Measurements from ENCODE around the gene ABLIM2. TPM values are rescaled to one million over a fixed set of nuclear protein-coding genes. Genes with fewer than 3 reads are reported as not detected.

Gene ABLIM2
- total RNA-seq, 1 experiment from 2014 or later = 6.1 TPM

- no TSS peak for BruUV-seq (replicated peaks)
- DNase-seq (ENCODE audit: low read depth, low spot score) (no peak), ATAC-seq (no peak)
- Histone ChIP-seq H3K9me2 (ENCODE audit: insufficient read depth) (no peaks in the 10 kb centered on the region), H3K4me2 (ENCODE audit: low read length) (no peak overlapping the region), H2AFZ (ENCODE audit: low read depth, low read length, poor library complexity, severe bottlenecking) (no peak overlapping the region), H4K20me1 (ENCODE audit: insufficient read depth) (no peaks in the 10 kb centered on the region), H3K27ac (ENCODE audit: low read depth, low read length) (no peak overlapping the region), H3K4me1 (ENCODE audit: control insufficient read depth in 1 of 2, insufficient read depth in 2 of 2, low read length in 2 of 2) (peaks cover 6 to 19% of the 10 kb centered on the region in 2 experiments; a peak in 3 of 4 replicates), H3K4me3 (replicated peaks in 1 of 2; ENCODE audit: low read depth in 1 of 2, low read length in 2 of 2) (no peak overlapping the region), H3K9ac (ENCODE audit: low read length) (no peak overlapping the region), H3K79me2 (ENCODE audit: insufficient read depth, low read length) (no peaks in the 10 kb centered on the region), H3K27me3 (ENCODE audit: insufficient read depth, low read length) (no peaks in the 10 kb centered on the region), H3K36me3 (ENCODE audit: control insufficient read depth in 1 of 2, insufficient read depth in 2 of 2, low read length in 2 of 2) (no peaks in the 10 kb centered on the region), H3K9me3 (ENCODE audit: control insufficient read depth in 1 of 2, insufficient read depth in 1 of 2, low read depth in 1 of 2, low read length in 2 of 2) (no peaks in the 10 kb centered on the region)
- POLR2A ChIA-PET = no interaction called here
- CTCF ChIA-PET = no interaction called here
- TF ChIP-seq CBX3 (IDR thresholded peaks at IDR 0.05; ENCODE audit: low read depth) (no peak), ELF1 (IDR thresholded peaks at IDR 0.05; ENCODE audit: borderline replicate concordance, low read depth) (no peak), CEBPB (IDR thresholded peaks at IDR 0.05; ENCODE audit: low read depth) (no peak)
- RAD21 ChIA-PET (ENCODE audit: low non-redundant PET in 1 of 2, low total read pairs in 2 of 2, uncharacterized antibody in 2 of 2, unreplicated experiment in 2 of 2) = no interaction called here
- intact Hi-C loops (cut with micrococcal nuclease) = no loop called here
Measured at GRCh38 chr4:8153441-8153840, 5.2 kb downstream of the ABLIM2 start.

GRCh38 chr4:8152865-8153257 is 5.8 kb downstream of the ABLIM2 start:
- Histone ChIP-seq H4K20me1 (ENCODE audit: insufficient read depth) (no peaks in the 10 kb centered on the region), H3K27ac (ENCODE audit: low read depth, low read length) (no peak overlapping the region), H3K79me2 (ENCODE audit: insufficient read depth, low read length) (no peaks in the 10 kb centered on the region), H3K9me3 (ENCODE audit: control insufficient read depth in 1 of 2, insufficient read depth in 1 of 2, low read depth in 1 of 2, low read length in 2 of 2) (no peaks in the 10 kb centered on the region), H3K4me3 (replicated peaks in 1 of 2; ENCODE audit: low read depth in 1 of 2, low read length in 2 of 2) (no peak overlapping the region), H3K36me3 (ENCODE audit: control insufficient read depth in 1 of 2, insufficient read depth in 2 of 2, low read length in 2 of 2) (no peaks in the 10 kb centered on the region), H3K4me1 (ENCODE audit: control insufficient read depth in 1 of 2, insufficient read depth in 2 of 2, low read length in 2 of 2) (peaks cover 5 to 18% of the 10 kb centered on the region in 2 experiments; a peak in 3 of 4 replicates), H3K9me2 (ENCODE audit: insufficient read depth) (no peaks in the 10 kb centered on the region), H3K4me2 (ENCODE audit: low read length) (no peak overlapping the region), H3K27me3 (ENCODE audit: insufficient read depth, low read length) (no peaks in the 10 kb centered on the region), H2AFZ (ENCODE audit: low read depth, low read length, poor library complexity, severe bottlenecking) (no peak overlapping the region), H3K9ac (ENCODE audit: low read length) (no peak overlapping the region)
- ChIA-PET RAD21 (ENCODE audit: low non-redundant PET in 1 of 2, low total read pairs in 2 of 2, uncharacterized antibody in 2 of 2, unreplicated experiment in 2 of 2) (no interaction called here), CTCF (no interaction called here), POLR2A (no interaction called here)
- no peak for ATAC-seq
- intact Hi-C loops (cut with micrococcal nuclease) = no loop called here
- no peak for DNase-seq (ENCODE audit: low read depth, low spot score)
- TF ChIP-seq MAX (IDR thresholded peaks at IDR 0.05) (no peak), REST (IDR thresholded peaks at IDR 0.05; ENCODE audit: low read depth) (no peak), ZNF274 (IDR thresholded peaks at IDR 0.05; ENCODE audit: low read depth, low read length) (no peak), TCF7L2 (IDR thresholded peaks at IDR 0.05; ENCODE audit: borderline replicate concordance, extremely low read depth, insufficient read depth, insufficient read length) (no peak), ELF1 (IDR thresholded peaks at IDR 0.05; ENCODE audit: borderline replicate concordance, low read depth) (no peak)
- no TSS peak for BruUV-seq (replicated peaks)
